Measurements from ENCODE around the gene TMEM154. TPM values are rescaled to one million over a fixed set of nuclear protein-coding genes. Genes with fewer than 3 reads are reported as not detected.

The TMEM154 gene
- total RNA-seq, 1 donor from 2014 or later: 19.6 TPM

GRCh38 chr4:152598454-152598853 lies 81.3 kb downstream of the TMEM154 start:
- Histone ChIP-seq H3K27ac (no peak overlapping the region), H3K27me3 (ENCODE audit: low read depth) (no peaks in the 10 kb centered on the region), H3K4me3 (no peak overlapping the region), H3K36me3 (no peaks in the 10 kb centered on the region), H3K4me1 (no peaks in the 10 kb centered on the region), H3K9me3 (no peaks in the 10 kb centered on the region)
- no peak for TF ChIP-seq CTCF (IDR thresholded peaks at IDR 0.05)
- ATAC-seq (no peak), DNase-seq (no peak)
- intact Hi-C loops (cut with DNase I): no loop called here

- Histone ChIP-seq H3K9me3 (no peaks in the 10 kb centered on the region), H3K27me3 (ENCODE audit: low read depth) (no peaks in the 10 kb centered on the region), H3K4me3 (no peak overlapping the region), H3K36me3 (no peaks in the 10 kb centered on the region), H3K4me1 (peaks cover 1% of the 10 kb centered on the region), H3K27ac (no peak overlapping the region)
- ATAC-seq (no peak), DNase-seq (no peak)
- no peak for TF ChIP-seq CTCF (IDR thresholded peaks at IDR 0.05)
- intact Hi-C loops (cut with DNase I): no loop called here
These were observed 84.5 kb downstream of the TMEM154 start for GRCh38 chr4:152594978-152595925.

- H3K4me3 ChIP-seq: no peak overlapping the region
- no peak for TF ChIP-seq CTCF (IDR thresholded peaks at IDR 0.05)
- intact Hi-C loops (cut with DNase I): no loop called here
- no peaks in the 10 kb centered on the region for H3K36me3 ChIP-seq
- H3K9me3 ChIP-seq: no peaks in the 10 kb centered on the region
- H3K4me1 ChIP-seq: peaks cover 5% of the 10 kb centered on the region
- no peak for DNase-seq
- no peak for ATAC-seq
- H3K27me3 ChIP-seq (ENCODE audit: low read depth): no peaks in the 10 kb centered on the region
- no peak overlapping the region for H3K27ac ChIP-seq
These were observed 85.7 kb downstream of the TMEM154 start for GRCh38 chr4:152594057-152594456.

- DNase-seq: no peak
- Histone ChIP-seq H3K27me3 (ENCODE audit: low read depth) (no peaks in the 10 kb centered on the region), H3K36me3 (no peaks in the 10 kb centered on the region), H3K4me1 (peaks cover 5% of the 10 kb centered on the region), H3K4me3 (no peak overlapping the region), H3K9me3 (no peaks in the 10 kb centered on the region), H3K27ac (no peak overlapping the region)
- ATAC-seq: no peak
- no peak for TF ChIP-seq CTCF (IDR thresholded peaks at IDR 0.05)
- intact Hi-C loops (cut with DNase I): no loop called here
These were observed 87.9 kb downstream of the TMEM154 start for GRCh38 chr4:152591876-152592275.

- ATAC-seq: peak; percentile 55 to 72
- H3K4me3 ChIP-seq: no peak overlapping the region
- H3K36me3 ChIP-seq: no peaks in the 10 kb centered on the region
- TF ChIP-seq CTCF (IDR thresholded peaks at IDR 0.05): no peak
- peaks cover 5% of the 10 kb centered on the region for H3K4me1 ChIP-seq
- H3K27me3 ChIP-seq (ENCODE audit: low read depth): no peaks in the 10 kb centered on the region
- intact Hi-C loops (cut with DNase I): no loop called here
- no peak overlapping the region for H3K27ac ChIP-seq
- H3K9me3 ChIP-seq: no peaks in the 10 kb centered on the region
- DNase-seq: peak; percentile 60
These were observed 88.4 kb downstream of the TMEM154 start for GRCh38 chr4:152591396-152591795.
